GM21723 (cell line): ENCODE measurements around the gene P2RY2.
"Not testable (repeated sequence)": the region's sequence is repeated elsewhere in the genome, so short reads cannot be mapped to it uniquely, and the experiment has no call there.

Experiments
- ATAC-seq: cut with Tn5 transposase; IDR thresholded peaks from one replicate; pipeline ENCODE4 v1.9.1; 2021; ENCODE audit warnings: mild to moderate bottlenecking, moderate library complexity; ENCODE audit not compliant: unreplicated experiment

P2RY2 gene

GRCh38 chr11:73226297-73227006, 8.4 kb downstream of the P2RY2 start:
- ATAC-seq, result no peak

- ATAC-seq, result no peak
Measured at GRCh38 chr11:73227571-73228211, 9.6 kb downstream of the P2RY2 start.

- ATAC-seq, result no peak
Measured at GRCh38 chr11:73228268-73229134, 10.4 kb downstream of the P2RY2 start.

GRCh38 chr11:73229321-73229895, 11.3 kb downstream of the P2RY2 start:
- no peak for ATAC-seq

- ATAC-seq, result no peak
Measured at GRCh38 chr11:73229896-73230875, 12.1 kb downstream of the P2RY2 start.

- no peak for ATAC-seq
Measured at GRCh38 chr11:73230931-73231330, 12.8 kb downstream of the P2RY2 start.

GRCh38 chr11:73232487-73232886, 14.4 kb downstream of the P2RY2 start:
- ATAC-seq, result not testable (repeated sequence)

- ATAC-seq, result no peak
Measured at GRCh38 chr11:73233211-73233610, 15.1 kb downstream of the P2RY2 start.

- no peak for ATAC-seq
Measured at GRCh38 chr11:73233692-73234470, 15.8 kb downstream of the P2RY2 start.

- ATAC-seq, result no peak
Measured at GRCh38 chr11:73234471-73235181, 16.5 kb downstream of the P2RY2 start.

- no peak for ATAC-seq
Measured at GRCh38 chr11:73235236-73235786, 17.2 kb downstream of the P2RY2 start.

GRCh38 chr11:73236205-73236765, 18.2 kb downstream of the P2RY2 start:
- no peak for ATAC-seq

- no peak for ATAC-seq
Measured at GRCh38 chr11:73236854-73237253, 18.8 kb downstream of the P2RY2 start.

- ATAC-seq, result no peak
Measured at GRCh38 chr11:73237471-73238290, 19.6 kb downstream of the P2RY2 start.

- no peak for ATAC-seq
Measured at GRCh38 chr11:73239111-73239521, 21.0 kb downstream of the P2RY2 start.

GRCh38 chr11:73239571-73240189, 21.6 kb downstream of the P2RY2 start:
- ATAC-seq, result no peak
